GM19351 (cell line): Measurements from ENCODE around the gene RNF157.

Source experiments
- ATAC-seq: cut with Tn5 transposase; IDR thresholded peaks from one replicate; pipeline ENCODE4 v1.9.1; 2021; ENCODE audit warnings: mild to moderate bottlenecking, moderate library complexity; ENCODE audit not compliant: unreplicated experiment

The RNF157 gene

GRCh38 chr17:76145231-76146052 is 94.9 kb downstream of the RNF157 start:
- ATAC-seq, result no peak

GRCh38 chr17:76142585-76143041 is 97.7 kb downstream of the RNF157 start:
- no peak for ATAC-seq

GRCh38 chr17:76142039-76142584 is 98.2 kb downstream of the RNF157 start:
- ATAC-seq, result no peak

- peak; percentile 62 for ATAC-seq
These were observed 98.9 kb downstream of the RNF157 start, which contains the start of gene FOXJ1 for GRCh38 chr17:76141212-76142038. FOXJ1 (minus strand) TSS chr17:76141245; CDS start chr17:76140395, 850 bp downstream.

GRCh38 chr17:76140661-76141211 is 99.6 kb downstream of the RNF157 start:
- no peak for ATAC-seq

- ATAC-seq, result no peak
These were observed 100.3 kb downstream of the RNF157 start for GRCh38 chr17:76139801-76140660.

GRCh38 chr17:76138896-76139752 is 101.2 kb downstream of the RNF157 start:
- ATAC-seq, result no peak

GRCh38 chr17:76138234-76138895 is 101.9 kb downstream of the RNF157 start:
- no peak for ATAC-seq

GRCh38 chr17:76137351-76138233 is 102.7 kb downstream of the RNF157 start:
- ATAC-seq, result no peak

GRCh38 chr17:76137001-76137350 is 103.3 kb downstream of the RNF157 start:
- no peak for ATAC-seq

- ATAC-seq, result no peak
These were observed 103.9 kb downstream of the RNF157 start for GRCh38 chr17:76136276-76137000.

GRCh38 chr17:76135810-76136188 is 104.5 kb downstream of the RNF157 start:
- ATAC-seq, result no peak

- no peak for ATAC-seq
These were observed 105.1 kb downstream of the RNF157 start for GRCh38 chr17:76134911-76135809.

GRCh38 chr17:76132574-76133338 is 107.5 kb downstream of the RNF157 start:
- ATAC-seq, result no peak
